Gastroesophageal sphincter (tissue), 4 donors: ENCODE measurements around the gene PACSIN3. TPM values are rescaled to one million over a fixed set of nuclear protein-coding genes. Genes with fewer than 3 reads are reported as not detected.

ENCODE experiments used
- ATAC-seq: fragments of 150-250 bp; one replicate; pipeline ENCODE4 v1.9.1; 2016; ENCODE audit warnings: mild to moderate bottlenecking, moderate library complexity
- H3K27ac ChIP-seq, 4 donors: fragments of 200-600 bp; sonication (generic) in 3 of 4; 1 replicate in 3 of 4; 2 replicates in 1 of 4; pipeline ENCODE4 v1.5.1; 2016 to 2019
- H3K27me3 ChIP-seq: fragments of 200-600 bp; sonication (generic); one replicate; pipeline ENCODE4 v1.5.1; 2019
- H3K36me3 ChIP-seq, 2 donors: fragments of 200-600 bp; sonication (generic); one replicate each; pipeline ENCODE4 v1.5.1; 2019; ENCODE audit warnings: control low read depth in 1 of 2
- H3K4me1 ChIP-seq, 3 donors: fragments of 200-600 bp; sonication (generic); 1 replicate in 2 of 3; 2 replicates in 1 of 3; pipeline ENCODE4 v1.5.1; 2016 to 2019; ENCODE audit warnings: control low read depth in 2 of 3
- H3K4me3 ChIP-seq, 2 donors: fragments of 200-600 bp; sonication (generic); one replicate each; pipeline ENCODE4 v1.5.1; 2019; ENCODE audit warnings: mild to moderate bottlenecking in 1 of 2, moderate library complexity in 1 of 2
- H3K9me3 ChIP-seq, 3 donors: fragments of 200-600 bp; sonication (generic); one replicate each; pipeline ENCODE4 v1.5.1; 2017 to 2019; ENCODE audit warnings: control low read depth in 2 of 3
- EP300 ChIP-seq: sonication (generic); formaldehyde crosslinking; IDR thresholded peaks from one replicate; pipeline ENCODE4 v1.6.1; 2017; ENCODE audit warnings: antibody characterized with exemption, mild to moderate bottlenecking
- POLR2A ChIP-seq, 2 donors: fragments of 450-650 bp; IDR thresholded peaks; one replicate each; pipeline ENCODE4 v1.6.1; 2017; ENCODE audit warnings: antibody characterized with exemption in 2 of 2, mild to moderate bottlenecking in 2 of 2, moderate library complexity in 1 of 2
- POLR2AphosphoS5 ChIP-seq: sonication (generic); formaldehyde crosslinking; IDR thresholded peaks from one replicate; pipeline ENCODE4 v1.6.1; 2017; ENCODE audit warnings: antibody characterized with exemption
- WGBS, 2 donors: methylation state at CpG; one replicate each; pipeline ENCODE4 v1.1.5; 2018; ENCODE audit warnings: low coverage in 1 of 2; 5-methylcytosine and 5-hydroxymethylcytosine counted together
- total RNA-seq, 4 donors: library from RNA; depleted of rRNA; stranded (reverse); fragments of >200 nt; gene quantifications; one replicate each; pipeline ENCODE4 v1.1.0, GENCODE V29; 2016
- TF ChIP-seq, protein P1 (sequence below), 4 experiments: fragments of 200-600 bp in 2 of 4; fragments of 450-650 bp in 2 of 4; sonication (generic) in 1 of 4; IDR thresholded peaks; one replicate each; pipeline ENCODE4 v1.5.1; 2017 to 2019; ENCODE audit warnings: antibody characterized with exemption in 4 of 4, mild to moderate bottlenecking in 2 of 4, moderate library complexity in 2 of 4

Gene PACSIN3
- 10 to 100 TPM; 61.3 to 74.9 (median 65.3) TPM for total RNA-seq

DNA sequence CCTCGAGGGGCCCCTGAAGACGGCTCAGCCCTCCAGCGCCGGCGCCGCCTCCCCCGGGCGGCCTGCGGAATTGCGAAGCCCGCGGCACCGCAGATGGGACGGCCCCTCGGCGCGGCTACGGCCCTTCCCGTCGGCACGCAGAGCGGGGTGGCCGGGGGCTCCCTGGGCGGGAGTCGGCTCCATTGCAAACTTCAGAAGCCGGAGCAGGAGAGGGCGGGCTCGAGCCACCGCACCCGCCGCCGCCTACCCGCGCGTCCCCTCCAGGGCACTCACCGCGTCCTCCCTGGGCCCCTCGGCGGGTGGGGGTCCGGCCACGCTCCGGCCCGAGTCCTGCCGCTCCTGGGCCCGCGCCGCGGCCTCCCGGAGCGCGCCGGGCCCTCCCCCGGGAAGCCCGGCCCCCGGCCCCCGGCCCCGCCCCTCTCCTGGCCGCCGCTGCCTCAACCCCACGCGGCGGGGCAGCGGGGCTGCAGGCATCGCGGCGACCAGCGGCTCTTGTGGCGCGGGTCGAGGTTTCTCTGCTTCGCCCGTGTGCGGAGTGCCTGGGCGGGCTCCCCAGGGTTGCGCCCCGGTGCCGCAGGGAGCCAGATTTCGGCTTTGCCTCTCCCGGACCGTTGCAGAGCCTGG, at the start of gene PACSIN3:
PACSIN3 (minus strand) TSS at position 359 of the 624 bp plus-strand sequence. CDS start 3,707 bp downstream, outside the sequence.
- Histone ChIP-seq H3K27ac (peak within 1 kb of the TSS; percentile 80 to 94 (median 89)), H3K9me3 (no peaks in the 10 kb centered on the region), H3K36me3 (peaks cover 0 to 15% of the 10 kb centered on the region in 2 donors), H3K4me3 (peak within 1 kb of the TSS; percentile 67 to 76), H3K27me3 (no peaks in the 10 kb centered on the region), H3K4me1 (peaks cover 0 to 71% (median 27%) of the 10 kb centered on the region in 3 donors)
- no CpG with 5 or more reads among the region's 80 CpGs for WGBS, 2 donors
- ATAC-seq: peak; percentile 71
- no peak for TF ChIP-seq EP300
- TF ChIP-seq POLR2AphosphoS5: no peak
- TF ChIP-seq, protein P1, sequence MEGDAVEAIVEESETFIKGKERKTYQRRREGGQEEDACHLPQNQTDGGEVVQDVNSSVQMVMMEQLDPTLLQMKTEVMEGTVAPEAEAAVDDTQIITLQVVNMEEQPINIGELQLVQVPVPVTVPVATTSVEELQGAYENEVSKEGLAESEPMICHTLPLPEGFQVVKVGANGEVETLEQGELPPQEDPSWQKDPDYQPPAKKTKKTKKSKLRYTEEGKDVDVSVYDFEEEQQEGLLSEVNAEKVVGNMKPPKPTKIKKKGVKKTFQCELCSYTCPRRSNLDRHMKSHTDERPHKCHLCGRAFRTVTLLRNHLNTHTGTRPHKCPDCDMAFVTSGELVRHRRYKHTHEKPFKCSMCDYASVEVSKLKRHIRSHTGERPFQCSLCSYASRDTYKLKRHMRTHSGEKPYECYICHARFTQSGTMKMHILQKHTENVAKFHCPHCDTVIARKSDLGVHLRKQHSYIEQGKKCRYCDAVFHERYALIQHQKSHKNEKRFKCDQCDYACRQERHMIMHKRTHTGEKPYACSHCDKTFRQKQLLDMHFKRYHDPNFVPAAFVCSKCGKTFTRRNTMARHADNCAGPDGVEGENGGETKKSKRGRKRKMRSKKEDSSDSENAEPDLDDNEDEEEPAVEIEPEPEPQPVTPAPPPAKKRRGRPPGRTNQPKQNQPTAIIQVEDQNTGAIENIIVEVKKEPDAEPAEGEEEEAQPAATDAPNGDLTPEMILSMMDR (IDR thresholded peaks at IDR 0.05): peak in 3 of 4 experiments; percentile 8 to 40 (median 22)
- peak in 1 of 2 donors; percentile 54 for TF ChIP-seq POLR2A (IDR thresholded peaks at IDR 0.05)

DNA sequence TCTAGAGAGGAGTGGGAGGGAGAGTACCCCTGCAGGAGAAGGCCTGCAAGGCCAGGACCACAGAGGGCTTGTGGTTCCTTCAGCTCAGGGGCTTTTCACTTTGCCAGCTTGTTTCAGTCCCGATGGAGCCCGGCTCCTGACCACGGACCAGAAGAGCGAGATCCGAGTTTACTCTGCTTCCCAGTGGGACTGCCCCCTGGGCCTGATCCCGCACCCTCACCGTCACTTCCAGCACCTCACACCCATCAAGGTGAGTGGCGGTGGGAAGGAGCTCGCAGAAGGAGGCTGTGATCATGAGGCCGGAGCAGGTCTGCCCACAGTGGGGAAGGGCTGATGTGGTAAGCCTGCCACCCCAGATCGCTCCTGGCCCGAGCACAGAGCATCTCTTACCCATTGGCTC, 48.9 kb upstream of the PACSIN3 start:
- Histone ChIP-seq H3K36me3 (peaks cover 0 to 91% of the 10 kb centered on the region in 2 donors), H3K4me3 (no peak overlapping the region), H3K27me3 (no peaks in the 10 kb centered on the region), H3K27ac (peak overlapping the region in 1 of 4 donors; percentile 71), H3K4me1 (peaks cover 0 to 16% (median 0%) of the 10 kb centered on the region in 3 donors), H3K9me3 (no peaks in the 10 kb centered on the region)
- ATAC-seq: no peak
- WGBS, 2 donors: 90 to 96% methylated on average over 2 to 4 of the region's 12 CpGs
- no peak for TF ChIP-seq POLR2AphosphoS5
- TF ChIP-seq POLR2A (IDR thresholded peaks at IDR 0.05): no peak
- TF ChIP-seq EP300: no peak
- TF ChIP-seq, protein P1 (IDR thresholded peaks at IDR 0.05): no peak

DNA sequence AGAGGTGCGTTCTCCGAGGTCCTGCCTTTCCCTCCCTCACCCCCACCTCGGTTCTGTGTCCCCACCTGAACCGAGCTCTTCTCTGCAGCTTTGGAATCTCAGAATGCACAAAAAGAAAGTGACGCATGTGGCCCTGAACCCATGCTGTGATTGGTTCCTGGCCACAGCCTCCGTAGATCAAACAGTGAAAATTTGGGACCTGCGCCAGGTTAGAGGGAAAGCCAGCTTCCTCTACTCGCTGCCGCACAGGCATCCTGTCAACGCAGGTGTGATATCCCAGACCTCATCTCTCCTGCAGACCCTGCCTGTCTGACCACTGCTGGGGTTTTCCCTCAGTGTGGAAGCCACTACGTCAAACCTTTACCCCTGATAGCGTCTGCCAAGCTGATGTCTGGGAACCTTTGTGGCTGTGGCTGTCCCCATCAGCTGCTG, 48.5 kb upstream of the PACSIN3 start:
- peak overlapping the region in 3 of 4 donors; percentile 5 to 71 (median 12) for H3K27ac ChIP-seq
- H3K9me3 ChIP-seq: no peaks in the 10 kb centered on the region
- WGBS, 2 donors: 41% methylated on average over 11 of the region's 12 CpGs; no CpG with 5 or more reads in 1 of the 2 donors
- H3K4me1 ChIP-seq: peaks cover 0 to 16% (median 0%) of the 10 kb centered on the region in 3 donors
- peaks cover 0 to 91% of the 10 kb centered on the region in 2 donors for H3K36me3 ChIP-seq
- H3K27me3 ChIP-seq: no peaks in the 10 kb centered on the region
- TF ChIP-seq EP300 (no peak), POLR2A (IDR thresholded peaks at IDR 0.05) (no peak), POLR2AphosphoS5 (no peak)
- TF ChIP-seq, protein P1 (IDR thresholded peaks at IDR 0.05): no peak
- peak; percentile 29 for ATAC-seq
- no peak overlapping the region for H3K4me3 ChIP-seq

DNA sequence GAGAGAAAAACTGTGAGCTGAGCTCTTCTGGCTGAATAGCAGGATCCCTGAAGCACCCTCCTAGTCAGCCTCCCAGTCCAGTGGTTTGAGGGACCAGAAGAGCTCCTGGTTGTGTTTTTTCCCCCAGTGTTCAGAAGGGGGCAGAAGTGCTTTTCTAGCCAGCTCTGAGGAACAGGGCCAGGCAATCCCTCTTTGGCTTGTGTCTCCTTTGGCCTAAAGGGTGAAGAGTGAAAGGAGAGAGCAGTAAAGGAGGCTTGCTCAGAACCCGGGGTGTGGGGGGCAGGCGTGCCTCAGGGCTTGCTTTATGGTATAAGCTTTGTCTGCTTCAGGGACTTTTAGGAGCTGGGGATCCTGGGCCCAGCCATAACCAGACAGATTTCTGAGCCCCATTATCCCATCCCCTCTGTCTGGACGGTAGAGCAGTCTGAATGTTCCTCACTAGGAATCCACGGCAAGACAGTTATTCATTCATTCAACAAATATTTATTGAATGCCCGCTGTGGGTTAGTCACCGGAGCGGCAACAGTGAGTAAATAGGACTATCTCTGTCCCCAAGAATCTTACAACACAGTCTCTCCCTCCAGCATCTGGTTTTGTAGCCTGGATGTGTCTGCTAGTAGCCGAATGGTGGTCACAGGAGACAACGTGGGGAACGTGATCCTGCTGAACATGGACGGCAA, 47.9 kb upstream of the PACSIN3 start:
- ATAC-seq: peak; percentile 39
- TF ChIP-seq, protein P1 (IDR thresholded peaks at IDR 0.05): peak in 2 of 4 experiments; percentile 15 to 46
- no peak for TF ChIP-seq EP300
- peaks cover 0 to 91% of the 10 kb centered on the region in 2 donors for H3K36me3 ChIP-seq
- WGBS, 2 donors: 65% methylated on average over 9 of the region's 11 CpGs; no CpG with 5 or more reads in 1 of the 2 donors
- peak overlapping the region in 3 of 4 donors; percentile 5 to 71 (median 12) for H3K27ac ChIP-seq
- H3K9me3 ChIP-seq: no peaks in the 10 kb centered on the region
- peaks cover 0 to 16% (median 0%) of the 10 kb centered on the region in 3 donors for H3K4me1 ChIP-seq
- no peaks in the 10 kb centered on the region for H3K27me3 ChIP-seq
- no peak overlapping the region for H3K4me3 ChIP-seq
